Uterus (tissue), 2 donors: ENCODE results near the gene ZDHHC18.

ENCODE experiments used
- CTCF ChIP-seq, 4 experiments: fragments of 200-600 bp in 2 of 4; fragments of 450-650 bp in 2 of 4; sonication (generic) in 2 of 4; IDR thresholded peaks; one replicate each; pipeline ENCODE4 v1.5.1; 2016 to 2019; ENCODE audit warnings: antibody characterized with exemption in 4 of 4, mild to moderate bottlenecking in 2 of 4, moderate library complexity in 1 of 4
- POLR2A ChIP-seq, 2 donors: fragments of 450-650 bp; IDR thresholded peaks; one replicate each; pipeline ENCODE4 v1.6.1; 2016; ENCODE audit warnings: antibody characterized with exemption in 2 of 2, mild to moderate bottlenecking in 1 of 2, moderate library complexity in 1 of 2

GRCh38 chr1:26832249-26832960 lies 5.9 kb downstream of the ZDHHC18 start:
- TF ChIP-seq CTCF (IDR thresholded peaks at IDR 0.05) (no peak), POLR2A (IDR thresholded peaks at IDR 0.05) (no peak)
